ENCODE results near the gene TTYH2. TPM values are rescaled to one million over a fixed set of nuclear protein-coding genes. Genes with fewer than 3 reads are reported as not detected.

Gene TTYH2
- total and polyA plus RNA-seq, 7 donors, result 0.89 to 16.4 (median 5.1) TPM

DNA sequence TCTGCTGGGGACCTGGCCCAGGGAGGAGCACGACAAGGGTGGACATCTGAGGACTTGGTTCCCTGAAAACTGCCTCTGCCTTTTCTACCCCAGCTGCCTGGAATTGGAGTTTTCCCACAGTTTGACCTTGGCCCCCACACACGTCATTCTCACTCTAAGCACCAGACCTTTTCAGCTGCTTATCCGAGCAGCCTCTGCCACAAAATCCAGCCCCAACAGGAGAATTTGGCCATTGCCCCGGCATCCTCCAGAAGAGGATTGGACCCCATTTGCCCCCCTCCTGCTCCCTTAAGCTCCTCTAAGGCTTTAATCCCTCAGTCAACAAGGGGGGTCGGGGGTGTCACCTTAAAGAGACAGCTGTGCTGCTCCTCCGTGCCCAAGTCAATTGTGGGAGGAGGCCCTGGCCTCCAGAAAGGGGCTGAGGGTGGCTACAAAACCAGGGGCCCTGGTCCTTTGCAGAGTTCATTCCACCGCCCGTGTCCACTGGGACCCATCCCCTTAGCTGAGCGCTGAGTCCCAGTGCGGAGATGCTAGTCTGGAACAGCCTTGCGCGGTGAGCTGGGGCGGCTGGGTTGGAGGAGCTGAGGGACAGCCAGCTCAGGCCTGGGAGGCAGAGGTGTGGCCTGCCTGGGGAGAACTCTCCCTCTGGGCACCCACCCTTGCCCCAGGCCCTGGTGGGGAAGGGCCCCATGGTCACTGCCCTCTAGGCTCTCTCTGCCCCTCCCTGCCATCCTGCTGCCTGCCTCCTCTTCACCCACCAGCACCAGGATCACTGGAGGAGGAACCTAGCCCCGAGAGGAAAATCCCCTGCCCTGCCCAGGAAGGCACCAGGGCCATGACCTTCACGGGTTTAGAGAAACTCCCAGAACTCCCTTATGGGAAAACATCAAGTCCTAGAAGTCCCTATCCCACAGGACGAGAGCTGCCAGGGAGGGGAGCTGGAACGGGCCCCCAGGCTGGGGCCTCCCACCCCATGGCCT lies 18.8 kb downstream of the TTYH2 start:
- Histone ChIP-seq H3K9me3 (no peaks in the 10 kb centered on the region), H3K4me3 (no peak overlapping the region), H3K4me1 (peaks cover 13% of the 10 kb centered on the region), H3K27me3 (ENCODE audit: insufficient read depth in 3 of 3, low read length in 2 of 3) (no peaks in the 10 kb centered on the region), H3K27ac (no peak overlapping the region), H3K36me3 (ENCODE audit: insufficient read depth in 1 of 2, low read depth in 1 of 2) (peaks cover 0 to 30% of the 10 kb centered on the region in 2 donors)
- ATAC-seq (no peak), DNase-seq (no peak)
- 72 to 80% (median 77%) methylated on average over 17 of the region's 17 CpGs for WGBS, 3 donors
- TF ChIP-seq, protein P1, sequence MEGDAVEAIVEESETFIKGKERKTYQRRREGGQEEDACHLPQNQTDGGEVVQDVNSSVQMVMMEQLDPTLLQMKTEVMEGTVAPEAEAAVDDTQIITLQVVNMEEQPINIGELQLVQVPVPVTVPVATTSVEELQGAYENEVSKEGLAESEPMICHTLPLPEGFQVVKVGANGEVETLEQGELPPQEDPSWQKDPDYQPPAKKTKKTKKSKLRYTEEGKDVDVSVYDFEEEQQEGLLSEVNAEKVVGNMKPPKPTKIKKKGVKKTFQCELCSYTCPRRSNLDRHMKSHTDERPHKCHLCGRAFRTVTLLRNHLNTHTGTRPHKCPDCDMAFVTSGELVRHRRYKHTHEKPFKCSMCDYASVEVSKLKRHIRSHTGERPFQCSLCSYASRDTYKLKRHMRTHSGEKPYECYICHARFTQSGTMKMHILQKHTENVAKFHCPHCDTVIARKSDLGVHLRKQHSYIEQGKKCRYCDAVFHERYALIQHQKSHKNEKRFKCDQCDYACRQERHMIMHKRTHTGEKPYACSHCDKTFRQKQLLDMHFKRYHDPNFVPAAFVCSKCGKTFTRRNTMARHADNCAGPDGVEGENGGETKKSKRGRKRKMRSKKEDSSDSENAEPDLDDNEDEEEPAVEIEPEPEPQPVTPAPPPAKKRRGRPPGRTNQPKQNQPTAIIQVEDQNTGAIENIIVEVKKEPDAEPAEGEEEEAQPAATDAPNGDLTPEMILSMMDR (IDR thresholded peaks at IDR 0.05), result no peak
- intact Hi-C loops (cut with DNase I), result no loop called here

DNA sequence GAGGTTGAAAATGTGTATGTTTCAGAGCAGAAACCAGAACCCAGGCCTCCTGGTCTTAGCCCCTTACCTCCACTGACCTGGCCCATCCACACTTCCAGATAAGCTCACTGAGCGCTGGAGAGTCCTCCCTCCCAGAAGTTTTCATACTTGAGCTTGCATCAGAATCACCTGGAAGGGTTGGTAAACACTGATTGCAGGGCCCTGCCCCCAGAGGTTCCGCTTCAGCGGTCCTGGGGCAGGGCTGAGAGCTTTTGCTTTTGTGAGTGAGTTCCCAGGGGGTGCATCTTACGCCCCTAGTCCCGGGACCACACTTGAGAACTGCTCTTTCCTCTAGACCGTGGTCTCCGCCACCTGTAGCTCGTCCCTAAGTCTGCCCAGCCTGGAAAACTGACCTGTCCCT lies 20.6 kb downstream of the TTYH2 start:
- Histone ChIP-seq H3K4me1 (peaks cover 13% of the 10 kb centered on the region), H3K36me3 (ENCODE audit: insufficient read depth in 1 of 2, low read depth in 1 of 2) (peaks cover 0 to 37% of the 10 kb centered on the region in 2 donors), H3K27ac (no peak overlapping the region), H3K27me3 (ENCODE audit: insufficient read depth in 3 of 3, low read length in 2 of 3) (no peaks in the 10 kb centered on the region), H3K9me3 (no peaks in the 10 kb centered on the region), H3K4me3 (no peak overlapping the region)
- TF ChIP-seq, protein P1 (IDR thresholded peaks at IDR 0.05), result no peak
- ATAC-seq (no peak), DNase-seq (no peak)
- intact Hi-C loops (cut with DNase I), result no loop called here
- 86 to 95% (median 94%) methylated on average over 8 of the region's 8 CpGs for WGBS, 3 donors

DNA sequence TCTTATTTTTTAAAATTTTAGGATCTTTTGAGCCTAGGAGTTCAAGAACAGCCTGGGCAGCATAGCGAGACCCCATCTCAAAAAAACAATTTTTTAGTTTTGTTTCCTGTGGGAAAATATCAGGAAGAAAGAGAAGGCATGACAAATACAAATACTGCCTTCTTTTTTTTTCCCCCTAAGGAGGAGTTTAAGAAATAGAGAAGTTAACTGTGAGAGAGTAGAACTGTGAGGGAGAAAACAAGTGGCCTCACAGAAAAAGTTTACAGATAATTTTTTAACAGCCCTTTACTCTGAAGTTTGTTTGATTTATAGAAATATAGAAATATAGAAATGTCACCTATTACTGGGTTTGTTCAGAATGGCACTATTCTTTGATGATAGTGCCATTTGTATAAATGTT lies 21.1 kb downstream of the TTYH2 start:
- no peaks in the 10 kb centered on the region for H3K9me3 ChIP-seq
- no peaks in the 10 kb centered on the region for H3K27me3 ChIP-seq (ENCODE audit: insufficient read depth in 3 of 3, low read length in 2 of 3)
- H3K4me3 ChIP-seq, result no peak overlapping the region
- 92 to 100% (median 100%) methylated on average over 1 of the region's 1 CpG for WGBS, 3 donors
- TF ChIP-seq, protein P1 (IDR thresholded peaks at IDR 0.05), result no peak
- peak overlapping the region; percentile 39 for H3K27ac ChIP-seq
- no peak for ATAC-seq
- DNase-seq, result no peak
- intact Hi-C loops (cut with DNase I), result no loop called here
- H3K36me3 ChIP-seq (ENCODE audit: insufficient read depth in 1 of 2, low read depth in 1 of 2), result peaks cover 0 to 37% of the 10 kb centered on the region in 2 donors
- peaks cover 13% of the 10 kb centered on the region for H3K4me1 ChIP-seq

DNA sequence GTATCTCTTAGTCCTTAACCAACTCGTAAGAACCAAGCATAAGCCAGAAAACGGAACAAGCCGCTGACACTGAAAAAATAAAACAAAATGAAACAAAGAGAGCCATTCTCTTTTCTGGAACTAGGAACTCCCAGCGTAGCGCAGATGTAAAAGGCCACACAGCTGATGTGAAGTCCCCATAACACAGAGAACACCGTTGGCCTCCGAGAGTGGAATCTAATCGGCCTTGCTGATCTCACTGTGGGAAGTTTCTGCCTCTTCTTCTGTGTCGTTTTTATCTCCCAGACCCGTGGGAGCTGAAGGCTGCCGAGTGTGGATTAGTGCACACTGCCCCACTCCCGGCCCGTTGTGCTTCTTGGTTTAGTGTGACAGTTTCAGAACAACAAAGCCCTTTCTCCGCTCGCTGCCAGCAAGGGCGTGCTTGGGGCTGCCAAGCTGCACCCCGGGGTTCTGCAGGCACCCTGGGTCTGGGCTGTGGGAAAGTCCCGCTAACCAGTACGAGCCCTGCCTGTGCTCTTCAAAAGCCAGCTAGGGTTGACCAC lies 21.7 kb downstream of the TTYH2 start:
- H3K36me3 ChIP-seq (ENCODE audit: insufficient read depth in 1 of 2, low read depth in 1 of 2), result peaks cover 0 to 32% of the 10 kb centered on the region in 2 donors
- peak overlapping the region; percentile 39 for H3K27ac ChIP-seq
- H3K4me3 ChIP-seq, result no peak overlapping the region
- TF ChIP-seq, protein P1 (IDR thresholded peaks at IDR 0.05), result no peak
- 26 to 47% (median 40%) methylated on average over 19 of the region's 19 CpGs for WGBS, 3 donors
- DNase-seq (no peak), ATAC-seq (peak in 1 of 4 donors; percentile 59)
- peaks cover 13% of the 10 kb centered on the region for H3K4me1 ChIP-seq
- no peaks in the 10 kb centered on the region for H3K9me3 ChIP-seq
- H3K27me3 ChIP-seq (ENCODE audit: insufficient read depth in 3 of 3, low read length in 2 of 3), result no peaks in the 10 kb centered on the region
- intact Hi-C loops (cut with DNase I), result no loop called here
